ENCODE measurements around the gene PDE8B. TPM values are rescaled to one million over a fixed set of nuclear protein-coding genes. Genes with fewer than 3 reads are reported as not detected.

Gene PDE8B
- total RNA-seq, 1 donor from 2014 or later: 1.0 TPM

DNA sequence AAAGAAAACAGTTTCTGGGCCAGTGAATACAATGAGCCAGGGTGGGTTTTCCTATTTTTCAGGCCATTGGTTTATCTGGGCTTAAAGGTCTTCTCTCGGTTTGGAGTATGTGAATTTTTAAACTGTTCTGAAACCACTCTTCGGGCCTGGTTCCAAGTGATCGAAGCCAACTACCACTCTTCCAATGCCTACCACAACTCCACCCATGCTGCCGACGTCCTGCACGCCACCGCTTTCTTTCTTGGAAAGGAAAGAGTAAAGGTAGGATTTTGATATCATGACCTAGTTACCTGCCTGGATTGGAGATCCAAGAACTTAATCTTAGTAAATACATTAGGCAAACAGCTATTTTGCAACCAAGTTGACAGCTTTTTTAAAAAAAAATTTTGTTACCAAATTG is 202.6 kb downstream of the PDE8B start:
- intact Hi-C loops (cut with DNase I): no loop called here
- DNase-seq (ENCODE audit: missing footprints) (no peak), ATAC-seq (no peak)

GRCh38 chr5:77418162-77418561 is 207.7 kb downstream of the PDE8B start:
- ATAC-seq: no peak
- intact Hi-C loops (cut with DNase I): no loop called here

DNA sequence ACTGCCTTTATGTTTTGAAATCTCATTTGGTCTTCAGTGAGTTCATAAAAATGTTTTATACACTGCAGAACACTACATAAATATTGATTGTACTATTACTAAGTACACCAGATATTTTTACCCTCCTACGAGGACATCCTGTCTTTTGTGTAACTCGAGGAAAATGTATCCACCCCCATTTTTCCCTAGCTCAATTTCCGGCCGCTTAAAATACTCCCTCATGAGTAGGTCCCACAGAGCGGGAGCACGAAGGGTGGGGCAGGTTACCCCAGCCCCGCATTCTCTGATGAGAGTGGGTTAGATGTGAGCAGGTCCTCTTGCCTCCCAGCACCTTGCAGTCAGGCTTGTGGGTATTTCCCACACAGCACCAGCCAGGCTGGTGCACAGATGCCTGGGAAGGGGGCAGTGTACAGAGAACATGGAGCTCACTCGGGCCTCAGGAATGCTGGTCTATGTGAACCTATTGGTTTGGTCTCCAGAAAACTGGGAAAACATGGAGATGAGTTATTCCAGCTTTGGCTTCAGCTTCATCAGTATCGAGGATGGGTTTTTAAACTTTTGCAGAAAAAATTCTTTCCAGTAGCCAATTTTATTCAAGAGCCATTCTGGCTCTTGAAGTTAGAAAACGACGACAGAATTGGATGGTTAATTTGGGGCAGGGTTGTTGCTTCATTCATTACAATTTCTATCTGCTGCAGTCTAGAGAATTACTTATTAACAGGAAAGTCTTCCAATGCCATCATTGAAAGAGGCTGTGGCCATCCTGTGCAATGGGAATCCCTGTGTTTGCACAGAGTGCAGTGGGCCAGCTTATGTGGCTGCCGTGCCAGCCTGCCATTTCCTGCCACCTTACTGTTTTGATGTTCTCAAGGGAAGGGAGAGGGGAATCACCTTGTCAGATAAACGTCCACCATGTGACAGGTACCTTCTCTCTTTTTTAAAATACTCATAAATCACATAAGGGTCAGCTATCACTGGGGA is 208.4 kb downstream of the PDE8B start:
- DNase-seq (ENCODE audit: missing footprints) (no peak), ATAC-seq (no peak)
- intact Hi-C loops (cut with DNase I): no loop called here

More at GRCh38 chr5:77418162-77418561, 207.7 kb downstream of the PDE8B start:
- no peak for DNase-seq (ENCODE audit: missing footprints)

DNA sequence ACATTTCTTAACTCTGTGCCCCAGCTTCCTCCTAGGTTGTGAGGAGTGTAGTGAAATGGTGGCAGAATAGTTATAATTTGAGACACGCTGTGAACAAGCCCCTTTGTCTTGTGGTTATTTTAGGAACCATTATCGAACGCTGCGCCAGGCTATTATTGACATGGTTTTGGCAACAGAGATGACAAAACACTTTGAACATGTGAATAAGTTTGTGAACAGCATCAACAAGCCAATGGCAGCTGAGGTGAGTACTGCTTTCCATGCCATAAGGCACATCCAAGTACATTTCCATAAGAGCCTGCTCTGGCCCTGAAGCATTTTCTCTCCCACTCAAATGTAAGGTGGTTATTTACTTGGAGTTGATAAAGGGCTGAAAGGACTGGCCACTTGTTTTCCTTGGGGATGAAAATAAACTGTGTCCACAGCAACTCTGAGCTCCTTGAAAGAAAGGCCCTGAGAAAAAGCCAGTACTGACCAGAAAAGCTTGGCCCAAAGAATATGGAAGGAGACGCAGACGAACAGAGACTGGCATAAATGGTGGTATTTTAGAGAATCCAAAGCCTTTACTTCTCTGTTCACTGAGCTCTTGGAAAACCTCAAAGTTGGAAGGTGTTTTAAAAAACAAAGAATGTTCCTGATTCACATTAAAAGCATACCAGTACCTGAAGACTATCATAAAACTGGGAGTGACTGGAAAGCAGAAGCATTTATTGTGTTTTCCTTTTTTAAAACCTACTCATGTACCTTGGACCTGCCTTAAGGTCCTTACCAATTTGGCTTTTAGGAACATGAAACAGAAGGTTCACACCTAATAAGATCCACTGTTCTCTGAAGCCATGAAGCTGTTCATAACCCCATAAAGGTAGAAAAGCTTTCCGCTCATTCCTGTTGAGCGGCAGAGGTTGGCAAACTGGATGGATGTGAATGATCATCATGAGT is 209.4 kb downstream of the PDE8B start:
- intact Hi-C loops (cut with DNase I): no loop called here
- ATAC-seq: no peak
- no peak for DNase-seq (ENCODE audit: missing footprints)

- DNase-seq (ENCODE audit: missing footprints) (no peak), ATAC-seq (no peak)
- intact Hi-C loops (cut with DNase I): no loop called here
Measured at GRCh38 chr5:77420940-77421339, 210.5 kb downstream of the PDE8B start.

DNA sequence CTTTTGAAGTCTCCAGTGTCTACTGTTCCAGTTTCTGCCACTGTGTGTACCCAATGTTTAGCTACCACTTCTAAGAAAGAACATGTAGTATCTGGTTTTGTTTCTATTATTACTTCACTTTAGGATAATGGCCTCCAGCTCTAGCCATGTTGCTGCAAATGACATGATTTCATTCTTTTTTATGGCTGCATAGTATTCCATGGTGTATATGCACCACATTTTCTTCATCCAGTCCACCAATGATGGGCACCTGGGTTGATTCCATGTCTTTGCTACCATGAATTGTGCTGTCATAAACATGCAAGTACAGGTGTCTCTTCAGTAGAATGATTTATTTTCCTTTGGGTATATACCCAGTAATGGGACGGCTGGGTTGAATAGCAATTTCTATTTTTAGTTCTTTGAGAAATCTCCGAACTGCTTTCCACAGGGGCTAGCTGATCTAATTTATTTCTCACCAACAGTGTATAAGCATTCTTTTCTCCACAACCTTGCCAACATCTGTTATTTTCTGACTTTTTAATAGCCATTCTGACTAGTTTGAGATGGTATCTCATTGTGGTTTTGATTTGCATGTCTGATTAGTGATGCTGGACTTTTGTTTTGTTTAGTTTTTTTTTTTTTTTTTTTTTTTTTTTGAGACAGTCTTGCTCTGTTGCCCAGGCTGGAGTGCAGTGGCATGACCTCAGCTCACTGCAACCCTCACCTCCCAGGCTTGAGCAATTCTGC is 212.7 kb downstream of the PDE8B start:
- intact Hi-C loops (cut with DNase I): no loop called here
- DNase-seq (ENCODE audit: missing footprints) (no peak), ATAC-seq (no peak)

DNA sequence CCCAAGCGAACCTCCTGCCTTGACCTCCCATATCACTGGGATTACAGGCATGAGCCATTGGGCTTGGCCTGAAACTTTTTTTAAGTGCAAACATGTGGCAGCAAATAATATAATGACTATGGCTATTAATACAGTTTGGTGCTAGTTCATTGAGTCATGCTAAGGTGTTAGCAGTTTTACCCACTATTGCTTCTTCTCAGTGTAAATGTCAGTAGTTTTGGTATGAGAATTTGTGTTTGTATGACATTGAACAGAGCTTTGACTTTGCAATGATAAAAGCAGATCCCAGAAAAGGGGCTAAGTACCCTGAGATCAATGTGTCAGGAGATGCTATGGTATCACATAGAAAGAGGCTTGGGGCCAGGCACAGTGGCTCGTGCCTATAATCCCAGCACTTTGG is 214.4 kb downstream of the PDE8B start:
- no peak for DNase-seq (ENCODE audit: missing footprints)
- ATAC-seq: no peak
- intact Hi-C loops (cut with DNase I): no loop called here

DNA sequence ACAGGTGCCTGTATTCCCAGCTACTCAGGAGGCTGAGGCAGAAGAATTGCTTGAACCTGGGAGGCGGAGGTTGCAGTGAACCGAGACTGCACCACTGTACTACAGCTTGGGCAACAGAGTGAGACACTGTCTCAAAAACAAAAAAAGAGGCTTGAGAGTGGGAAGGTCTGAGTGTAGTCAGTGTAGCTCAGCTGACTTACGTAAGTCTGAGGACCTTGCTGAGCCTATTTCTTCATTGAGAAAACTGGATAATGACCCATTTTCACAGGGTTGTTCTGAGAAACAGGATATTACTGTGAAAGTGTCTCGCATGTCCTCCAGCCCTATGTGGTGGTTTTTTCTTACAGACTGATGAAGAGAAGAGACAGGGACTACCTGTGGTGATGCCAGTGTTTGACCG is 214.9 kb downstream of the PDE8B start:
- ATAC-seq (no peak), DNase-seq (ENCODE audit: missing footprints) (no peak)
- intact Hi-C loops (cut with DNase I): no loop called here

DNA sequence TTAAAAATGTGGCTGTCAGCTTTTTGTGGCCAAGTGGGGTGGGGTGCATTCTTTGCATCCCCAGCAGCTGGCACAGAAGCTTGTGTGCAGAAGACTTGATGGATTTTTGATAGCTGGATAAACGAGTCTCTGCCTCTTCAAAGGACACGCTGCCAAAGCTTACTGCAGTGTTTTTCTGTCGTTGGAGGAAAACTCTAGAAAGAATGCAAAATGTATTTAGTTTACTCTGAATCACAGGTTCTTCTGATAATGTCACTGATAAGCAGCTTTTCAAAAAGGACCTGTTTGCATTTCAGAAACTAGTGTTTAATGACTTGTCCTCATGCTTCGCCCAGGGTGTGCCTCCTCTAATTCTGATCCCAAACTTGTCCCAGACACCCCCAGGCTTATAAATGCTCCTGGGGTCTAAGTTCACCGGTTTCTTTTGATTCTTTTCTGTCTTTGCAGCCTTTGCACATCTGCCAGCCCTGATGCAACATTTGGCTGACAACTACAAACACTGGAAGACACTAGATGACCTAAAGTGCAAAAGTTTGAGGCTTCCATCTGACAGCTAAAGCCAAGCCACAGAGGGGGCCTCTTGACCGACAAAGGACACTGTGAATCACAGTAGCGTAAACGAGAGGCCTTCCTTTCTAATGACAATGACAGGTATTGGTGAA is 215.6 kb downstream of the PDE8B start:
- intact Hi-C loops (cut with DNase I): no loop called here
- DNase-seq (ENCODE audit: missing footprints): no peak
- no peak for ATAC-seq

DNA sequence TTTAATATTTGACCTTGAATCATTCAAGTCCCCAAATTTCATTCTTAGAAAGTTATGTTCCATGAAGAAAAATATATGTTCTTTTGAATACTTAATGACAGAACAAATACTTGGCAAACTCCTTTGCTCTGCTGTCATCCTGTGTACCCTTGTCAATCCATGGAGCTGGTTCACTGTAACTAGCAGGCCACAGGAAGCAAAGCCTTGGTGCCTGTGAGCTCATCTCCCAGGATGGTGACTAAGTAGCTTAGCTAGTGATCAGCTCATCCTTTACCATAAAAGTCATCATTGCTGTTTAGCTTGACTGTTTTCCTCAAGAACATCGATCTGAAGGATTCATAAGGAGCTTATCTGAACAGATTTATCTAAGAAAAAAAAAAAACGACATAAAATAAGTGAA is 216.2 kb downstream of the PDE8B start:
- intact Hi-C loops (cut with DNase I): no loop called here

GRCh38 chr5:77427998-77428397 is 217.5 kb downstream of the PDE8B start:
- intact Hi-C loops (cut with DNase I): no loop called here
- no peak for DNase-seq (ENCODE audit: missing footprints)
- ATAC-seq: no peak

More for the DNA sequence above, 216.2 kb downstream of the PDE8B start:
- no peak for DNase-seq (ENCODE audit: missing footprints)
- ATAC-seq: no peak

DNA sequence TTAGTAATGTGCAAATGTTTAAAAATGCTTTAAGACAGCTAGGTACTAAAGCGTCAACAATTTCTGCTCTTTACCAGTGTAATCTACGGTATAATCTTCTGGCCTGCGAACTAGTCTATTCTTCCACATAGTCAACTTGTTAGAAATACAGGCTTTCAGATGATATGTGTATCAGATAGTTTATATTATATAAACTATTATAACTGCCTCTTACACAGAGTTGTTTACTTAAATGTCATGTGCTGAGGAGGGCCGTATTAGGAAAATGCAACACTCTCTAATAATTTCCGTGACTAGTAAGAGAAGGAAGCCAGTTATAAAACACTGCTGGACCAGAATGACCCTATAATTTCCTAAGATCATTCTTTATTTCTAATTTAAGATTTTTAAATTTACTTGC is 218.0 kb downstream of the PDE8B start:
- no peak for ATAC-seq
- DNase-seq (ENCODE audit: missing footprints): no peak
- intact Hi-C loops (cut with DNase I): no loop called here

DNA sequence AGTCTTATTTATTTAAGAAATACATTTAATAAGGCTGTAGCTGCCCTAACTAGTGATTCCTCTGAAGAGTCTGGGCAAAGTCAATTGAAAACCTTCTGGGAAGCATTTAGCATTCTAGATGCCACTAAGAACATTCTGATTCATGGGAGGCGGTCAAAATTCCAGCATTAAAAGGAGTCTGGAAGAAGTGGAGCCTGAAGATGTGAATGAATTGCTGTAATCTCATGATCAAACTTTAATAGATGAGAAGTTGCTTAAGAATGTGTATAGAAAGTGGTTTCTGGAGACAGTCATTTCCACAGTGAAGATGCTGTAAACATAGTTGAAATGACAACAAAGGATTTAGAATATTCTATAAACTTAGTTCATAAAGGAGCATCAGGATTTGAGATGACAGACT is 220.2 kb downstream of the PDE8B start:
- ATAC-seq (no peak), DNase-seq (ENCODE audit: missing footprints) (no peak)
- intact Hi-C loops (cut with DNase I): no loop called here

DNA sequence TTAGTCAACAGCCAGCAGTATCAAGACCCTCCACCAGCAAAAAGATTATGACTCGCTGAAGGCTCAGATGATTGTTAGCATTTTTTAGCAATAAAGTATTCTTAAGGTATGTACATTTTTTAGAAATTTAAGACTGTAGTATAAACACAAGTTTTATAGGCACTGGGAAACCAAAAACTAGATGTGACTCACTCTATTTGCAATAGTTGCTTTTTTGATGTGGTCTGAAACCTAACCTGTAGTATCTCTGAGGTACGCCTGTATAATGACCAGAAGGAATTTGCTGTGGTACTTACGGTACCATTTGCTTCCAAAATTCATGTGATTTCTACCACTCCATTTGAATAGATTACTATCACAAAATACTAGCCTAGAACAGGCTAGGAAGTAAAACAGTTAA is 220.8 kb downstream of the PDE8B start:
- intact Hi-C loops (cut with DNase I): no loop called here
- ATAC-seq: no peak

GRCh38 chr5:77431719-77432118 is 221.2 kb downstream of the PDE8B start:
- intact Hi-C loops (cut with DNase I): no loop called here
- no peak for DNase-seq (ENCODE audit: missing footprints)
- no peak for ATAC-seq

More for the DNA sequence above, 220.8 kb downstream of the PDE8B start:
- DNase-seq (ENCODE audit: missing footprints): no peak

- DNase-seq (ENCODE audit: missing footprints) (no peak), ATAC-seq (no peak)
- intact Hi-C loops (cut with DNase I): no loop called here
Measured at GRCh38 chr5:77437194-77437593, 226.7 kb downstream of the PDE8B start.

- DNase-seq (ENCODE audit: missing footprints): no peak
- no peak for ATAC-seq
- intact Hi-C loops (cut with DNase I): no loop called here
Measured at GRCh38 chr5:77438071-77438470, 227.6 kb downstream of the PDE8B start.

DNA sequence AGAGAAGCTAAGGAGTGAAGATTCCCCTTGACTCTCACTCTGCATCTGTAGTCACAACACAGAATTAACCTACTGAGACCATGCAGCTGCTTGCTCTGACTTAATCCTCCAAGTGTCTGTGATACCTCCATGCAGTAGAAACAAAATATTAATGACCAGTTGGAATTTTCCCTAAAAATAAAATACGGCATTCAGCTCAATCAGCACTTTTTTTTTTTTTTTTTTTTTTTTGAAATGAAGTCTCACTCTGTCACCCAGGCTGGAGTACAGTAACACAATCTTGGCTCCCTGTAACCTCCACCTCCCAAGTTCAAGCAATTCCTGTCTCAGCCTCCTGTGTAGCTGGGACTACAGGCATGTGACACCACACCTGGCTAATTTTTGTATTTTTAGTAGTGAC is 233.2 kb downstream of the PDE8B start:
- intact Hi-C loops (cut with DNase I): no loop called here
- no peak for ATAC-seq
- DNase-seq (ENCODE audit: missing footprints): no peak
